Measurements from ENCODE around the gene ZNF75A. TPM values are rescaled to one million over a fixed set of nuclear protein-coding genes. Genes with fewer than 3 reads are reported as not detected.

Gene ZNF75A
- total RNA-seq, 1 donor from 2014 or later = 32.4 TPM

GRCh38 chr16:3346041-3346440 is 40.7 kb downstream of the ZNF75A start:
- Histone ChIP-seq H3K4me1 (no peaks in the 10 kb centered on the region), H3K4me3 (no peak overlapping the region), H3K27me3 (ENCODE audit: low read depth) (no peaks in the 10 kb centered on the region), H3K9me3 (no peaks in the 10 kb centered on the region), H3K27ac (no peak overlapping the region), H3K36me3 (no peaks in the 10 kb centered on the region)
- no peak for DNase-seq
- ATAC-seq = no peak
- TF ChIP-seq CTCF (IDR thresholded peaks at IDR 0.05) = no peak
- intact Hi-C loops (cut with DNase I) = no loop called here

GRCh38 chr16:3347586-3347985 is 42.3 kb downstream of the ZNF75A start:
- Histone ChIP-seq H3K4me3 (no peak overlapping the region), H3K27me3 (ENCODE audit: low read depth) (no peaks in the 10 kb centered on the region), H3K9me3 (no peaks in the 10 kb centered on the region), H3K27ac (no peak overlapping the region), H3K4me1 (no peaks in the 10 kb centered on the region), H3K36me3 (no peaks in the 10 kb centered on the region)
- no peak for ATAC-seq
- DNase-seq = no peak
- intact Hi-C loops (cut with DNase I) = no loop called here
- TF ChIP-seq CTCF (IDR thresholded peaks at IDR 0.05) = no peak

GRCh38 chr16:3348547-3349167 is 43.4 kb downstream of the ZNF75A start:
- H3K27ac ChIP-seq = no peak overlapping the region
- no peaks in the 10 kb centered on the region for H3K36me3 ChIP-seq
- ATAC-seq (no peak), DNase-seq (no peak)
- TF ChIP-seq CTCF (IDR thresholded peaks at IDR 0.05) = no peak
- no peaks in the 10 kb centered on the region for H3K4me1 ChIP-seq
- H3K9me3 ChIP-seq = no peaks in the 10 kb centered on the region
- intact Hi-C loops (cut with DNase I) = no loop called here
- no peaks in the 10 kb centered on the region for H3K27me3 ChIP-seq (ENCODE audit: low read depth)
- no peak overlapping the region for H3K4me3 ChIP-seq

- Histone ChIP-seq H3K4me1 (no peaks in the 10 kb centered on the region), H3K27me3 (ENCODE audit: low read depth) (no peaks in the 10 kb centered on the region), H3K4me3 (no peak overlapping the region), H3K36me3 (no peaks in the 10 kb centered on the region), H3K27ac (no peak overlapping the region), H3K9me3 (no peaks in the 10 kb centered on the region)
- TF ChIP-seq CTCF (IDR thresholded peaks at IDR 0.05) = no peak
- ATAC-seq = no peak
- DNase-seq = no peak
- intact Hi-C loops (cut with DNase I) = no loop called here
These were observed 43.9 kb downstream of the ZNF75A start for GRCh38 chr16:3349175-3349574.

- Histone ChIP-seq H3K9me3 (no peaks in the 10 kb centered on the region), H3K4me3 (no peak within 1 kb of the TSS), H3K27me3 (ENCODE audit: low read depth) (peaks cover 4% of the 10 kb centered on the region), H3K36me3 (no peaks in the 10 kb centered on the region), H3K4me1 (no peaks in the 10 kb centered on the region), H3K27ac (no peak within 1 kb of the TSS)
- DNase-seq = no peak
- TF ChIP-seq CTCF (IDR thresholded peaks at IDR 0.05) = no peak
- intact Hi-C loops (cut with DNase I) = no loop called here
- no peak for ATAC-seq
These were observed 50.3 kb downstream of the ZNF75A start, which contains the start of gene OR2C1 for GRCh38 chr16:3355589-3355988. Gene OR2C1 (plus strand): TSS chr16:3355889. CDS start chr16:3355941, 52 bp downstream.

Data from lower lobe of right lung (tissue), 2 donors.